Hematopoietic multipotent progenitor cell treated with erythropoietin and hydrocortisone succinate and interleukin-3 and kit ligand, for 17 days (in vitro differentiated cells): ENCODE measurements around the gene PPP4R2.
A peak's percentile ranks its signal among the peaks of the same experiment; 100 is the strongest.

ENCODE experiments used
- DNase-seq: peaks from one replicate; pipeline ENCODE4 v3.0.0-alpha.2; 2015; ENCODE audit warnings: low spot score

Gene PPP4R2, protein sequence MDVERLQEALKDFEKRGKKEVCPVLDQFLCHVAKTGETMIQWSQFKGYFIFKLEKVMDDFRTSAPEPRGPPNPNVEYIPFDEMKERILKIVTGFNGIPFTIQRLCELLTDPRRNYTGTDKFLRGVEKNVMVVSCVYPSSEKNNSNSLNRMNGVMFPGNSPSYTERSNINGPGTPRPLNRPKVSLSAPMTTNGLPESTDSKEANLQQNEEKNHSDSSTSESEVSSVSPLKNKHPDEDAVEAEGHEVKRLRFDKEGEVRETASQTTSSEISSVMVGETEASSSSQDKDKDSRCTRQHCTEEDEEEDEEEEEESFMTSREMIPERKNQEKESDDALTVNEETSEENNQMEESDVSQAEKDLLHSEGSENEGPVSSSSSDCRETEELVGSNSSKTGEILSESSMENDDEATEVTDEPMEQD

GRCh38 chr3:72996473-72997333 lies at the start of gene PPP4R2:
Gene PPP4R2, plus strand, starts transcription at chr3:72996811. Its CDS starts 227 bp downstream, at chr3:72997038.
- DNase-seq = peak; percentile 91

DNA sequence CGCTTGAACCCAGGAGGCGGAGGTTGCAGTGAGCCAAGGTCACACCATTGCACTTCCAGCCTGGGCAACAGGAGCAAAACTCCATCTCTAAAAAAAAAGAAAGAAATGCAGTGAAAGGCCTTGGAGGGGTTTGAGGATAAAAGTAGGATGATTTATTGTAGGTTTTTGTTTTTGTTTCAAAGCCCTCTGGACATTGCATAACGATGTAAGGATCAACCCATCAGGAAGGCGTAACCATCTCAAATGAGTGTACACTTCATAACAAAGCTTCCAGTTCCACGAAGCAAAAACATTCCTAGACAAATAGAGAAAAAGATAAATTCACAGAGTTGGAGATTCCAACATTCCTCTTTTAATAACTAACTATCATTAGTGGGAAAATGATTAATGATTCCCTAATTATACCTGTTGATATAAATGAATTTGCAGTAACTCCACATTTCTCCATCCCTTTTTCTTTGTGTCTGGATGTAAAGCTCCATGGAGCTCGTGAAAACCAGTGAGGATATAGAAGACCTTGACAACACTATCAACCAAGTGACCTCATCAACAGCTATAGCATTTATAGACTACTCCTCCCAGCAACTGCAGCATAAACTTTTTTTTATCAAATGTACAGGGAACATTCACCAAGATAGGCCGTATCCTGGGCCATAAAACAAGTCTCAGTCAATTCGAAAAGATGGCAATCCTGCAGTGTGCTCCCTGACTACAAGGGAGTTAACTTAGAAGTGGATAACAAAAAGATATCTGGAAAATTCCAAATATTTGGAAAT lies 48.7 kb upstream of the PPP4R2 start:
- no peak for DNase-seq

GRCh38 chr3:72949016-72949415 lies 47.6 kb upstream of the PPP4R2 start:
- DNase-seq = no peak

- DNase-seq = no peak
Observed at GRCh38 chr3:72950372-72950771, 46.2 kb upstream of the PPP4R2 start.

DNA sequence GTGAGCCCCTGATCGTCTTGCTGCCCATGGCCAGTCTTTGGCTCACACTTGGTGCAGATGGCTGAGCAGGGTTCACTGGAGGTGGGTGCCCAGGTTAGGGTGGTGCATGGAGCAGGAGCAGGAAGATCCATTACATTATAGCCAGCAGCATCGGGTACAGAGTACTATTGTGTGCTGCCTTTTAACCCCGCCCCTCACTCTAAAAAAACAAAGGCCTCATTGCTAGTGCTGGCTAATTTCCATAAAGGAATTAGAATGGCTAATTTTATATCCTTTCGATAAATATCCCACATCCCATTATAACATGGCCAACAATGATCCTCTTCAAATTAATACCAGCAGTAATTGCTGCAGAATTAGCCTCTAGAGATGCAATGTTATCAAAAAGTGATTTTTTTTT lies 45.8 kb upstream of the PPP4R2 start:
- DNase-seq = no peak

- DNase-seq = no peak
Observed at GRCh38 chr3:72951259-72951722, 45.3 kb upstream of the PPP4R2 start.

GRCh38 chr3:72953325-72953956 lies 43.2 kb upstream of the PPP4R2 start:
- no peak for DNase-seq

DNA sequence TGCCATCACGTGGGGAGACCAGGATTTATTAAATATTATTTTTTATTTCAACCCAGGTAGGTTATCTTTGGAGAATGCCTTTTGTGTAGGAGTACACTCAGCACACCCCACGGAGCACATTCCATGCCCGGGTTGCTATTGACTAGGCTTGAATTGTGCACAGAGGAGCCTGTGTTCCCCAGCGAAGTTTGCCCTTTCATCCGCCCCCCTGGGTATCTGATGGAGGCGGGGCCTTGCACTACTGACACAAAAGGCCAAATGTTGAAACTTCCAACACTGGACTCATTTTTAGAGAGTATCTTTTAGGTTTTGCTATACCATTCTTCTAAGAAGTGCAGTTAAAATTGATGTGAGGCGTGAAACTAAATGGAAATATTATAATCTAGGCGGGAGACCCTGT lies 39.3 kb upstream of the PPP4R2 start:
- no peak for DNase-seq

GRCh38 chr3:72959336-72959735 lies 37.3 kb upstream of the PPP4R2 start:
- no peak for DNase-seq

- DNase-seq = no peak
Observed at GRCh38 chr3:72960812-72961518, 35.6 kb upstream of the PPP4R2 start.

DNA sequence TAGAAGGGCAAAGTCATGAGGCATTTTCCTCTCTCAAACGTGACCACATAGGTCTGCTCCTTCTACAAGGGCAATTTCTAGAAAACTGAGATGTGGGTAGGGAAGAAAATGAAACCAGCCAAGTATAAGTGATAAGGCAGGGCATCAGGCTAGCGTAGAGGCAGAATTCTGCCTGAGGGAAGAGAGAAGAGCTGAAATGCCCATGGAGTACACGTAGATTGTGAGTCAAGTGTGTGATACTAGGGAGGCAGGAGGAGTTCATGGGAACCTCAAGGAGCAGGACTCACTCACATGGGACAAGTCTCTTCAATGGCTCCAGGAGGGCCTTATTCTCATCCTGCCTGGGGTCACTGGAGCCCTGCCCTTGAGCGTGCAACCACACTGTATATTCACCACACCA lies 34.9 kb upstream of the PPP4R2 start:
- no peak for DNase-seq

GRCh38 chr3:72962317-72962716 lies 34.3 kb upstream of the PPP4R2 start:
- DNase-seq = no peak

- no peak for DNase-seq
Observed at GRCh38 chr3:72964633-72965032, 32.0 kb upstream of the PPP4R2 start.

GRCh38 chr3:72968266-72968664 lies 28.3 kb upstream of the PPP4R2 start:
- no peak for DNase-seq

DNA sequence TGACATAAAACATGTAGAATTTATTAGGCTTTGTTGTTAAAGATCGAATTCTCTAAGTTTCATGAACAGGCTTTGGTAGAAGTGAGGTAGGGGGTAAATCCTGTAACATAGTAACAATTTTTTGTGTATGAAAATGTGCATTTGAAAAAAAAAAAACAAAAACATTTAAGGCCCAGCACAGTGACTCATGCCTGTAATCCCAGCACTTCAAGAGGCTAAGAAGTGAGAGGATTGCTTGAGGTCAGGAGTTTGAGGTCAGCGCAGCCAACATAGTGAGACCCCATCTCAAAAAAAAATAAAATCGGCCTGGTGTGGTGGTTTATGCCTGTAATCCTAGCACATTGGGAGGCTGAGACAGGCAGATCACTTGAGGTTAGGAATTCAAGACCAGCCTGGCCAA lies 26.8 kb upstream of the PPP4R2 start:
- DNase-seq = no peak

DNA sequence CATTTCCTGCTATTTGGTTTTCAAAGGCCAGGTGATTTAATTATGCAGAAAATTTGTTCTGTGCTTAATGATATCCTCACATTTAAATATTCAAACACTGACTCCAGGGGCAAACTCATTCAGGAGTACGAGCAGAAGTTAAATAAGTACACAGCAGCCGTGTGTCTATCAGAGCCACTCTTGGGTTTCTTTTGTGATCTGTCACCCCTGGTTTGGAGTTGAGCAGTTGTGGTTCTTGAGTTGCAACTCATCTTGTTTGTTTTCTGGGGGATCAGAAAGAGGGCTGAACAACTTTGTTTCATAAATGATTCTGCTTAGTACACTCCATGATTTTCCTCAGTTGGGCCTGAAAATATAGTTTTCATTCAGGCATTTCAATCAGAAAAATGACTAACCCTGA lies 25.7 kb upstream of the PPP4R2 start:
- no peak for DNase-seq

DNA sequence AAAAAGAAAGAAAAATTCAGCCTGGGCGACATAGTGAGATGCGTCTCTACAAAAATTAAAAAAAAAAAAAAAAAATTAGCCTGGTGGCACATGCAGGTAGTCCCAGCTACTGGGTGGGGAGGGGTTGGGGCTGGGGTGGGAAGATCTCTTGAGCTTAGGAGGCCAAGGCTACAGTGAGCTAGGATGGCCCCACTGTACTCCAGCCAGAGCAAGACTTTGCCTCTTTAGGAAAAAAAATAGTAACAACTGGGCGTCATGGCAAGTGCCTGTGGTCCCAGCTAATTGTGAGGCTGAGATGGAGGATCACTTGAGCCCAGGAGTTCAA lies 23.9 kb upstream of the PPP4R2 start:
- no peak for DNase-seq

- no peak for DNase-seq
Observed at GRCh38 chr3:72973031-72973723, 23.4 kb upstream of the PPP4R2 start.

- no peak for DNase-seq
Observed at GRCh38 chr3:72973786-72974185, 22.8 kb upstream of the PPP4R2 start.

GRCh38 chr3:72974956-72975355 lies 21.7 kb upstream of the PPP4R2 start:
- no peak for DNase-seq

- no peak for DNase-seq
Observed at GRCh38 chr3:72976281-72976741, 20.3 kb upstream of the PPP4R2 start.
